ENCODE measurements around the gene PLEKHG3.

Gene PLEKHG3

GRCh38 chr14:64708148-64709004 lies 4.2 kb downstream of the PLEKHG3 start:
- DNase-seq: peak; percentile 43

- DNase-seq: peak; percentile 26
Measured at GRCh38 chr14:64709126-64709525, 4.9 kb downstream of the PLEKHG3 start.

DNA sequence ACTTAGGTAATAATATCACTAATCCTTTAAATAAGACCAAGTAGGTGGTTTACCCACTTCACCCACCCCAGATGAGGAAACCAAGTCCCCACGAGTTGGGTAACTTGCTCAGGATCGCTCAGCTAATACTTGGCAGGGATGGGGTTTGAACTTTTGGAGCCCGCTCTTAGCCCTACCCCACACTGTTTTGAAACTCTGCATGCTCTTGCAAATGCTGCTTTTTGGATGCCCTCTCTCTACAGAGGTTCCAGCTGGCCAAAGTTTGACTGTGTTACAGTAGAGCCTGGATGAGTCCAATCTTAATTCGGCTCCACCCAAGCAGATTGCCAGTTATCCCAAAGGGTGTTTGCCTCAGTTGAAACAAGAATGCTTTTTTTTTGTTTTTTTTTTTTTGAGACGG lies 6.8 kb downstream of the PLEKHG3 start:
- DNase-seq: no peak

GRCh38 chr14:64713677-64714076 lies 9.5 kb downstream of the PLEKHG3 start:
- no peak for DNase-seq

GRCh38 chr14:64714432-64715025 lies 10.3 kb downstream of the PLEKHG3 start:
- no peak for DNase-seq

- no peak for DNase-seq
Measured at GRCh38 chr14:64715146-64715627, 11.0 kb downstream of the PLEKHG3 start.

DNA sequence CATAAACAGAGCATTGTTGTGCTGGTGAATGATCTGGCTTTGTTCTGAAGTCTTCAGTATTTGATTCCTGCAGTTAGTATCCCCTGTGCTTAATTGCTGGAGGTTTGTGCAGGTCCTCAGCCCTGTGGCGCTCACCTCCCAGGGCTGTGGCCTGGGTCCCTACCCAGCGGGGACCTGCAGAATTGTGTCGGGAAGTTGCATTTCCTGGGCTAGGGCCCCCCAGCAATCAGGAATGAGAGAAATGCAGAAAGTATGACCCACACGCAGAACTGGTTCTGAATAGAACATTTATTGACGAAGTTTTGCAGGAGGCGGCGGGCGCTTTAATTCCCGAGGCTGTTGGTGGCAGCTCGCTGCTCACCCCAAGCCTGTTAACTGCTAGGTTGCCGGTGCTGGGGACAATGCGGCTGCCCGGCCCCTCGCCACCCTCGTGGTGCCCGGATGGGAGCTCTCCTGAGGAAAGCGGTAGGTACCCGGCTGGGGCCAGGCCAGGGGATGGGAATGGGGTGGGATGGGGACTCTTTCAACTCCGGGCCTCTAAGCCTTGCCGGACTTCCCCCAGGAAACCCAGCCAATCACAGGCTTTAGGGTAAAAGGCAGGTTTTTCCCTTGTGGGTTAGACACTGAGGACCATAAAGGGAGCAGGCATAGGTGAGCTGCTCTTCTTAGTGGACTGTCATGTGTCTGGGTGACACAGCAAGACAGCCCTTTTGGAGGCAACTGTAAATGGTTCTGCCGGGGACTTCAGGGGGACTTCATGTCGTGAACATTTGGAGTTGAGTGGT lies 11.6 kb downstream of the PLEKHG3 start:
- DNase-seq: no peak

- DNase-seq: no peak
Measured at GRCh38 chr14:64717870-64718269, 13.6 kb downstream of the PLEKHG3 start.

GRCh38 chr14:64718762-64719161 lies 14.5 kb downstream of the PLEKHG3 start:
- no peak for DNase-seq

DNA sequence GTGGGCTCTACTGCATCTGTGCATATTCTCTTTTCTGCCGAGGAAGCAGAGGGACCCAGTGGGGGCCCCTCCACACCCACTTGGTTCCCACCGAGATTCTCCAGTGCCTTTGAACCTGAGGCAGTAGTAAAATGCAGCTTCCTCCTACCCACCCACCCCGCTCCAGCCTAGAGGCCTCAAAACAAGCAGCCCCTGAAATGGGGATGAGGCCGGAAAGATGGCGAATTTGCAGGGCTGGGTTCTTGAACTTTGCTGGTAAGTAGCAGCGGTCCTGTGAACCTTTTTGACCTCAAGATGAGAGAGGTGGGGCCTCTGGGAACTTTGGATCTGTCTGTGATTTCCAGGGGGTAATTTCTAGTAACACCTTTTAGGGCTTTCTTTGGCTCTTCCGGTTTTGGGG lies 15.4 kb downstream of the PLEKHG3 start:
- no peak for DNase-seq

GRCh38 chr14:64720131-64720576 lies 15.9 kb downstream of the PLEKHG3 start:
- no peak for DNase-seq

DNA sequence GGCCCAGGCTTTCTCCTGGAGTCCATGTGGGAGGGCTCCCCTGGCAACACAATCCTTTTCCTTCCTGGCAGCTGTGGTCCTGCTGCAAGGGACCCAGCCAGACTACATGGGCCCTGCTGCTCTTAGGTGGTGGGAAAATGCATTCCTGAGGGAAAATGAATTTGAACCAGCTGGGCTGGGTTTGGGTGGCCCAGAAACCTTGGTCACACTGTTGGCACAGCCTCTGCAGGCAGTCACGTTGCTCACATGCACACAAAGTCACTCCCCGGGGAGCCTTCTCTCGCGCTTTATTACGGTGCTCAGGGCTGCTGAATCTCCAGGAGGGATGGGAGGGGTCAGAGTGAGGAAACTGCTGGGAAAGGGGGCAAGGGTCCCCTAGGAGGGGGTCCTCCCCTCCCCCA lies 17.2 kb downstream of the PLEKHG3 start:
- no peak for DNase-seq

- DNase-seq: no peak
Measured at GRCh38 chr14:64721899-64722298, 17.7 kb downstream of the PLEKHG3 start.

DNA sequence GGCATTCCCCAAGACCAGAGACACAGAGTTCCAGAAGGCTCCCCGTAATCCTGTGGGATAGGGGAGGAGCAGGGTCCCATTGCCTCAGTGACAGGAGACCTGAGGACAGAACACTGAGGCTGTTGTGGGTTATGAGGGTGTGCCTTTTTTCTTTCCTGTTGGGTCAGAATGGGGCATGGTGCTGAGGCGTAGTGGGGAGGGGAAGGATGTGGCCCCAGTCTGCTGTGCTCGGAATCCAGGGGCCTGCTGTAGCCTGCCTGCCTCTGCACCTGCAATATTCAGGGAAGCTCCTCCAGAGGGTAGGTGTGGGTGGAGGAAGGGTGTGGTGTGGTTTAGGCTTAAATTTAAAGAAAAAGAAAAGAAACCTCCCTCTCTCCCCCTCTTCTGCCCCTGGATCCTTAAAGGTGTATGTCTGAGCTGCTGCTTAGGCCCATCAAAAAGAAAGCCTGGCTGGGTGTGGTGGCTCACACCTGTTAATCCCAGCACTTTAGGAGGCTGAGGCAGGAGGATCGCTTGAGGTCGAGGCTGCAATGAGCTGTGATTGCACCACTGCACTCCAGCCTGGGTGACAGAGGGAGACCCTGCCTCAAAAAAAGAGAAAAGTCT lies 18.7 kb downstream of the PLEKHG3 start:
- DNase-seq: no peak

DNA sequence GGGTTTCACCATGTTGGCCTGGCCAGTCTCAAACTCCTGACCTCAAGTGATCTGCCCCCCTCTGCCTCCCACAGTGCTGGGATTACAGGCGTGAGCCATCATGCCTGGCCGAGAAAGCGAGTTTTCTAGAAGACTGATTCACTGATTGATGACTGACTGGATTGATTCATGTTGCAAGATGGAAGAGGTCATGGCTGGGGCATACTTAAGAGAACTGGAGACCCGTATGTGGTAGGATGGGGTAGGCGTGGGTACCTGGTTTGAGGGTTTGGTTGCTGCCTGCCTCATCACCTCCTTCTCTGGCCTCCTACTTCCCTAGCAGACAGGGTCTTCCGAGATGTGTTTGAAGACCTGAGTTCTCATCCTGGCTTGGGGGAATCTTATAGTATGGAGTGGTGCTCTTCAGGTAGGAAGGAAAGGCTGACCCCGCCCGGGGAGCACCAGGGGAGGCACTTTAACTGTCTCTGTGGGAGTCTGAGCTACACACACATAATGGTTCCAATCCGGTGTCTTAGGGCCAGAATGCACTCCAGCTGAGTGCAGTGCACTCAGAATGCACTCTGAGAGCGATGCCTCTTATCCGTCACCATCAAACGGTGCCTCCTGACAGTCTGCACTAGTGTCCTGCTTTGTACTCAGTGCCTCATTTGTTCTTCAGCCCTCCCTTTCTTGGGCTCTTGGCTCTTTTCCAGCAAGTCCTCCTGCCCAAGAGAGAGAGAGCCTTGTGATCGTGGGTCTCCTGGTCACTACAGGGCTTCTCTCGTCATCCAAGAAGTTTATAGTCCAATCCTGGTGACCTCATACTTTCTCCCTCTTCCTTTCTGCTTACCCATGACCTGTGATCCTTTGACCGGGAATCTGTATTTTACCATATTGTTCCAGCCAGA lies 19.7 kb downstream of the PLEKHG3 start:
- DNase-seq: no peak

GRCh38 chr14:64724578-64724930 lies 20.3 kb downstream of the PLEKHG3 start:
- no peak for DNase-seq

DNA sequence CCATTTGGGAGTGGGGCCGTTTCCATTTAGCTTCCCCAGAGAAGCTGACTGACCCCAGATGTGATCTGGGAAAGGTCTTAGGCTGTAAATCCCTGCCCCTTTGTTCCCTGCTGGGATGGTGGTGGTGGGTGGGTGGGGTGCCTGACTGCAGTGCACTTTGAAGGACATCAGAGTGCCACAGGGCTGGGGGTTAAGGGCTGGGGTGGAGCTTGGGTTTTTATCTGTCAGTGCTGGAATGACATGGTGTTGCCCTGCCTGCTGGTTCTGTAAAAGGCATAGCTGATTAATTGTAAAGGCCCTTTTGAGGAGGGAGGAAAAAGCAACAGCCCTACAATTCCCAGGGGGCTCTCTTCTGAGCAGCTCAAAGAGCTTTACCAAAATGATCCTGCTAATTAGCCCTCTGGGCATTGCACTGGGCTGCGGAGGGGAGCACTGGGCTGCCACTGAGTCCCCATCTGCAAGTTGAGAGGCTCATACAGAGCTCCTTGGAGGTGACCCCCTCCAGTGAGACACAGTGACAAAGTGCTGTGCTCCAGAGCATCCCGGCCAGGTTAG lies 21.1 kb downstream of the PLEKHG3 start:
- DNase-seq: no peak

GRCh38 chr14:64725879-64726584 lies 21.8 kb downstream of the PLEKHG3 start:
- no peak for DNase-seq

- no peak for DNase-seq
Measured at GRCh38 chr14:64726585-64726890, 22.3 kb downstream of the PLEKHG3 start.

DNA sequence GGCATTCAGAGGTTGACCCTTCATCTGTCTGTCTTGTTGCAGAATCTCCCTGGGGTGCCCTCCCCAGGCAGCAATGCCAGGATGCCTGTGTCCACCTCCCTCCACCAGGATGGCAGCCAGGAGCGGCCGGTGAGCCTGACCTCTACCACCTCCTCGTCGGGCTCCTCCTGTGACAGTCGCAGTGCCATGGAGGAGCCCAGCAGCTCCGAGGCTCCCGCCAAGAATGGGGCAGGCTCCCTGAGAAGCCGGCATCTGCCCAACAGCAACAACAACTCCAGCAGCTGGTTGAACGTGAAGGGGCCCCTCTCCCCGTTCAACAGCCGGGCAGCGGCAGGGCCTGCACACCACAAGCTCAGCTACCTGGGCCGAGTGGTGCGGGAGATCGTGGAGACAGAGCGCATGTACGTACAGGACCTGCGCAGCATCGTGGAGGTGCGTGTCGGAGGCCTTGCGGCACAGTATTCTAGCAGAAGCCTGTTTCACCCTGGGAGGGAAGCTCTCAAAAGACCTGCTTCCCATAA lies 23.4 kb downstream of the PLEKHG3 start:
- no peak for DNase-seq

DNA sequence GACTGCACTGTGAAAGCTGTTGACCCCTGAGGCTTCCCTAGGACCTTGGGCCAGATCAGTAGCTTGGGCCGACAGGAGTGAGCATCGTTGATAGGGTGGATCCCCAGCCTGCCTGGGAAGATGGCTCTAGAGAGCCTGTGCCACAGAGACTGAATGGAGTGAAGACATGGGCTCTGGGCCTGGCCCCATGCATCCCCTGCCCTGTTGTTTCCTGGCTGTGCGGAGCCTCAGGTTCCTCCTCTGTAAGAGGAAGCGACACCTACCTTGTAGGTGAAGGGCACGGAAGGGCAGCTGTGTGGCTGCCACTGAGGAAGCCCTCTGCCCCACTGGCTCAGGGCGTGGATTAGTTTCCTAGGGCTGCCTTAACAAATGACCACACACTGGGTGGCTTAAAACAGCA lies 23.9 kb downstream of the PLEKHG3 start:
- DNase-seq: no peak
